ENCODE data around the gene HAVCR1.

HAVCR1 gene

GRCh38 chr5:157085930-157086329 lies 27.0 kb upstream of the HAVCR1 start:
- TF ChIP-seq CTCF (IDR thresholded peaks at IDR 0.05; ENCODE audit: borderline replicate concordance, insufficient read depth, low read depth, low read length): no peak
- H3K4me3 ChIP-seq (ENCODE audit: low read depth, low read length): no peak overlapping the region

GRCh38 chr5:157080286-157080685 lies 21.4 kb upstream of the HAVCR1 start:
- no peak for TF ChIP-seq CTCF (IDR thresholded peaks at IDR 0.05; ENCODE audit: borderline replicate concordance, insufficient read depth, low read depth, low read length)
- H3K4me3 ChIP-seq (ENCODE audit: low read depth, low read length): no peak overlapping the region

- no peak overlapping the region for H3K4me3 ChIP-seq (ENCODE audit: low read depth, low read length)
- no peak for TF ChIP-seq CTCF (IDR thresholded peaks at IDR 0.05; ENCODE audit: borderline replicate concordance, insufficient read depth, low read depth, low read length)
These were observed 17.6 kb upstream of the HAVCR1 start for GRCh38 chr5:157076558-157076957.

GRCh38 chr5:157072508-157072907 lies 13.6 kb upstream of the HAVCR1 start:
- TF ChIP-seq CTCF (IDR thresholded peaks at IDR 0.05; ENCODE audit: borderline replicate concordance, insufficient read depth, low read depth, low read length): no peak
- H3K4me3 ChIP-seq (ENCODE audit: low read depth, low read length): no peak overlapping the region

- TF ChIP-seq CTCF (IDR thresholded peaks at IDR 0.05; ENCODE audit: borderline replicate concordance, insufficient read depth, low read depth, low read length): 0 out of 2 replicates have a peak, but pooled peaks have one; percentile 17
- H3K4me3 ChIP-seq (ENCODE audit: low read depth, low read length): no peak overlapping the region
These were observed 11.0 kb upstream of the HAVCR1 start for GRCh38 chr5:157069949-157070348.

- no peak overlapping the region for H3K4me3 ChIP-seq (ENCODE audit: low read depth, low read length)
- no peak for TF ChIP-seq CTCF (IDR thresholded peaks at IDR 0.05; ENCODE audit: borderline replicate concordance, insufficient read depth, low read depth, low read length)
These were observed 9.9 kb upstream of the HAVCR1 start for GRCh38 chr5:157068785-157069184.

GRCh38 chr5:157068339-157068738 lies 9.4 kb upstream of the HAVCR1 start:
- TF ChIP-seq CTCF (IDR thresholded peaks at IDR 0.05; ENCODE audit: borderline replicate concordance, insufficient read depth, low read depth, low read length): no peak
- no peak overlapping the region for H3K4me3 ChIP-seq (ENCODE audit: low read depth, low read length)
